ENCODE results near the gene SERTAD3.

GRCh38 chr19:40452016-40452415, 7.9 kb upstream of the SERTAD3 start:
- TF ChIP-seq CTCF (IDR thresholded peaks at IDR 0.05; ENCODE audit: low read length), result no peak
- no peak for TF ChIP-seq EZH2phosphoT487 (IDR thresholded peaks at IDR 0.05; ENCODE audit: low read length)

Measured in MM.1S (cell line).